IPS-18a (cell line): ENCODE measurements around the gene UBTD1.

Experiments
- H3K27ac ChIP-seq: one replicate; pipeline ENCODE4 v1.5.1; 2013; ENCODE audit warnings: low read length
- H3K27me3 ChIP-seq: one replicate; pipeline ENCODE4 v1.6.1; 2013; ENCODE audit warnings: mild to moderate bottlenecking, low read length; ENCODE audit not compliant: control insufficient read depth, insufficient read depth
- H3K36me3 ChIP-seq: one replicate; pipeline ENCODE4 v1.6.1; 2013; ENCODE audit warnings: low read depth, low read length; ENCODE audit not compliant: control insufficient read depth
- H3K4me1 ChIP-seq: one replicate; pipeline ENCODE4 v1.6.1; 2013; ENCODE audit warnings: low read depth, low read length; ENCODE audit not compliant: control insufficient read depth
- H3K4me3 ChIP-seq: one replicate; pipeline ENCODE4 v1.5.1; 2013; ENCODE audit warnings: low read length
- H3K9ac ChIP-seq: one replicate; pipeline ENCODE4 v1.6.1; 2013; ENCODE audit warnings: mild to moderate bottlenecking, low read length, moderate library complexity
- H3K9me3 ChIP-seq: one replicate; pipeline ENCODE4 v1.6.1; 2013; ENCODE audit warnings: low read depth, low read length; ENCODE audit not compliant: control insufficient read depth

Gene UBTD1, protein sequence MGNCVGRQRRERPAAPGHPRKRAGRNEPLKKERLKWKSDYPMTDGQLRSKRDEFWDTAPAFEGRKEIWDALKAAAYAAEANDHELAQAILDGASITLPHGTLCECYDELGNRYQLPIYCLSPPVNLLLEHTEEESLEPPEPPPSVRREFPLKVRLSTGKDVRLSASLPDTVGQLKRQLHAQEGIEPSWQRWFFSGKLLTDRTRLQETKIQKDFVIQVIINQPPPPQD

DNA sequence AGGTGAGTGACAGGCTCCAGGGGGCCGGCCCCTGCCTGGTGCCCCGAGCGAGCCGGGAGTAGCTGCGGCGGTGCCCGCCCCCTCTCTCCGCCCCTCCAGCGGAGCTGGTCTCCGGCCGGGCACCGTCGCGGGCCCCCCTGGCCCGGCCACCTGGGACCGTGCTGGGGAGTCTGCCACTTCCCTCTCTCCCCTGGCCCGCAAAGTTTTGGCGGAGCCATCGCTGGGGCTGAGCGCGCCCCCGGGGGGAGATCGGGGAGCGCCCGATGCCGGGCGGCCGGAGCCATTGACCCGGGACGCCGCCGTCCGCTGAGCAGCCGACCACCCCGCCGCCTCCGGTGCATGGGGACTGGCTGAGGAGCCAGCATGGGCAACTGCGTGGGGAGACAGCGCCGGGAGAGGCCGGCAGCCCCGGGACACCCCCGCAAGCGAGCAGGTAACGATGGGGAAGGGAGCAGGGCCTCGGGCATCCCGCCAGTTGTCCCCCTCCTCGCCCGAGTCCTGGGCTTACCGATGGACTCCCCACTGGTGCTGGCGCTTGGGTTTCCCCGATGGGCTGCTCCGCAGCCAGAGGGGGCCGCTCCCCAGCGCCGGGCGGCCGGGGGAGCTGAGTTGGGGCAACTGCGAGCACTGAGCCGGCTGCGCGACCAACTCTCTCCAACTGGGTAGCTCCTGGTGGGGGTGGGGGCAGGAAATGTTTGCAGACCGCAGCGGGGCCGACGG is at the start of gene UBTD1:
TSS of gene UBTD1 (plus strand) at position 84 of the 720 bp plus-strand sequence. CDS start at position 364, 280 bp downstream.
- no peaks in the 10 kb centered on the region for H3K36me3 ChIP-seq
- H3K27me3 ChIP-seq, result peaks cover 27% of the 10 kb centered on the region
- H3K9me3 ChIP-seq, result no peaks in the 10 kb centered on the region
- peak within 1 kb of the TSS; percentile 63 for H3K27ac ChIP-seq
- peaks cover 18% of the 10 kb centered on the region for H3K4me1 ChIP-seq
- peak within 1 kb of the TSS; percentile 88 for H3K9ac ChIP-seq
- peak within 1 kb of the TSS; percentile 97 for H3K4me3 ChIP-seq

DNA sequence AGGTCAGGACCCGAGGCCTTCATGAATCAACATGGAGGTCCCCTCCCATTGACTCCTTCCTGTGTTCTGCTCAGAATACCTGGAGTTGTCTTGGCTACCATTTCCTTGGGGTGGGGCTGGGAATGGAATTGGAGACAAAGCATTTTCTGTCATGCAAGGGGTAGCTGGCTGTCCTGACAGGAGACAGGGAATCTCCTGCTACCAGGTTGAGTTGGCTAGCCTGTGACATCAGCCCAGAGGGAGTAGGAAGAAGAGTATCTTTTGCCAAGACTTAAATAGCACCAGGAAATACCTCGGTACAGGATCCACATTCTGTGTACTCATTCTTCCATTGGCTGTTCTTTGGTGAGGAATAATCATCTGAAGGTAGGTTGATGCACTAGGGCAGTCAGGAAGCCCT is 47.9 kb upstream of the UBTD1 start:
- Histone ChIP-seq H3K27me3 (no peaks in the 10 kb centered on the region), H3K27ac (no peak overlapping the region), H3K4me1 (no peaks in the 10 kb centered on the region), H3K9ac (no peak overlapping the region), H3K36me3 (peaks cover 37% of the 10 kb centered on the region), H3K9me3 (no peaks in the 10 kb centered on the region), H3K4me3 (no peak overlapping the region)

DNA sequence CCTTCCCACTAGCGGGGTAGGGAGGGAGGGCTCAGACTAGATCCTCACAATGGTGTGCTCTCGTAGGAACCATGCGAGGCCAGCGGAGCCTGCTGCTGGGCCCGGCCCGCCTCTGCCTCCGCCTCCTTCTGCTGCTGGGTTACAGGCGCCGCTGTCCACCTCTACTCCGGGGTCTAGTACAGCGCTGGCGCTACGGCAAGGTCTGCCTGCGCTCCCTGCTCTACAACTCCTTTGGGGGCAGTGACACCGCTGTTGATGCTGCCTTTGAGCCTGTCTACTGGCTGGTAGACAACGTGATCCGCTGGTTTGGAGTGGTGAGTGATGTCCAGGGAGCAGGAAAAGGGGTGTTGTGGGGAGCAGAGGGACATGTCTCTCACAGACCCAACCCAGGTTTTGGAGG is 47.1 kb upstream of the UBTD1 start:
- H3K9ac ChIP-seq, result no peak overlapping the region
- H3K9me3 ChIP-seq, result no peaks in the 10 kb centered on the region
- no peak overlapping the region for H3K27ac ChIP-seq
- H3K4me1 ChIP-seq, result no peaks in the 10 kb centered on the region
- H3K27me3 ChIP-seq, result no peaks in the 10 kb centered on the region
- H3K36me3 ChIP-seq, result peaks cover 45% of the 10 kb centered on the region
- H3K4me3 ChIP-seq, result no peak overlapping the region

DNA sequence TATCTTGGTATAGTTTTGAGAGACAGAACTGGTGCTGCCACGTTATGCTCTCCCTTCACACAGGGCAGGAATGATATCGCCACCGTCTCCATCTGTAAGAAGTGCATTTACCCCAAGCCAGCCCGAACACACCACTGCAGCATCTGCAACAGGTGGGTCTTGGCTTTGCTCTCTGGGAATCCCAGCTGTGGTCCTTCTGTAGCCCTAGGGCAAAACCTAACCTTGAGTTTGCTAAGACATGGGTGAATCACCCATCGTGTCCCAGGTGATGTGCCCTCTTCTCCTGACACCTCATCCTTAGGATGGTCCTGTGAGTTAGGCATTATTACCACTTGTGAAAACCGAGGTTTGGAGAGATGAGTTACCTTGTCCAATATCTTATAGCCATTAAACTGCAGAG is 46.4 kb upstream of the UBTD1 start:
- no peaks in the 10 kb centered on the region for H3K27me3 ChIP-seq
- no peak overlapping the region for H3K27ac ChIP-seq
- H3K4me3 ChIP-seq, result no peak overlapping the region
- H3K9me3 ChIP-seq, result no peaks in the 10 kb centered on the region
- peaks cover 52% of the 10 kb centered on the region for H3K36me3 ChIP-seq
- H3K9ac ChIP-seq, result no peak overlapping the region
- no peaks in the 10 kb centered on the region for H3K4me1 ChIP-seq

DNA sequence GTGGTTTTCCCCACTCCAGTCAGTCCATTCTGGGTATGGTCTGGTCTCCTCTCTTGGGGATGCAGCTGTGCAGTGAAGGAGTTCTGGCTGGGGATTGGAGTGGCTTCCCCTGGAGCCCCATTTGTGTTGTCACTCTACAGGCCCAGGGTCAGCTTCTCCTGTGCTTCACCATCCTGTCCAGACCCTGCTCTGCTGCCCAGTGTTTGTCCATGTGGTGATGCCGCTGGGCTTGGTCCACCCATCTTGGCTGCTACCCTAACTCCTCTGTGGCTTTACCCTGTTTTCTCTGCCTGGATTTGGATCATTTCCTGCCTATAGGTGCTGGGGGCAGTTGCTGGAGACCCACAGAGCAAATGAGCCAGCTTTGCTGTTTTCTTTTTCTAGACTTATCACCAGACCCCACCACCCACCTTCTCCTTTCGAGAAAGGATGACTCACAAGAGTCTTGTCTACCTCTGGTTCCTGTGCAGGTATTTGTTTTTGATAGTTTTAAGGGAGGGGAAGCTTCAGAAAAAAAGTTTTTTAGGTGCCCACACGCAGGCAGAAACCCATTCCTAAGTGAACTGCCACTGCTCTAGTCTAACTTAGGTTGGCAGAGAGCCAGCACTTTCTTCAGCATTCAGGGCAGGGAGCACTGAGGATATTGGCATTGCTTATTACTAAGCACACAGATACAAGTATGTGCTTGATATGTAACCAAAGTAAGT is 44.2 kb upstream of the UBTD1 start:
- Histone ChIP-seq H3K9ac (no peak overlapping the region), H3K27me3 (no peaks in the 10 kb centered on the region), H3K9me3 (no peaks in the 10 kb centered on the region), H3K36me3 (peaks cover 68% of the 10 kb centered on the region), H3K27ac (no peak overlapping the region), H3K4me1 (no peaks in the 10 kb centered on the region), H3K4me3 (no peak overlapping the region)

DNA sequence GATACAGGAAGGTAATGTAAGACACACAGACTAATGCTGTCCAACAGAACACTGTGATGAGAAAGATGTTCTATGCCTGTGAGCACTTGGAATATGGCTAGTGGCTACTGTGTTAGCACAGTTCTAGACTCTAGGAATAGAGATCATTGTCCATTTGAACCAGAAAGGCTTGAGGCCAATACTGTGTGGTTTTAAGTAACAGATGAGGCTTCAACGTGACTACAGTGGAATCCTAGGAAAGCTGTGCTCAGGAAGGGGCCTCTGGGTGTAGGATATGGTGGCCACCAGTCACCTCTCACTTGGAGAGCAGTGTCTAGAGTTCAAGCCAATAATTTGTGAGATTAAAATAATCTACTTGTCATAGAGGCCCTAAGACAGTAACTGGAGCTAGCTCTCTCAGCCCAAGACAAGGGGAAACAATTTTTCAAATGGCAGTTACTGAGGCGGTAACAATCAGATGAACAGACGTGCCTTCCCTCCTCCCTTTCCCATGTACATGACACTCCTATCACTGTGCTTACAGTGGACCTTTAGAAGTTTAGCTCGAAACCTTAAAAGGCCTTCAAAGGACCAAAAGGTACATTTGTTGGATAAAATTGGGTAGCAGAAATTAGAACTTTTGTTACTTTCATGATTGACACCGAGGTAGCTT is 42.6 kb upstream of the UBTD1 start:
- Histone ChIP-seq H3K4me3 (no peak overlapping the region), H3K9me3 (no peaks in the 10 kb centered on the region), H3K27ac (no peak overlapping the region), H3K27me3 (no peaks in the 10 kb centered on the region), H3K4me1 (no peaks in the 10 kb centered on the region), H3K36me3 (peaks cover 83% of the 10 kb centered on the region), H3K9ac (no peak overlapping the region)

DNA sequence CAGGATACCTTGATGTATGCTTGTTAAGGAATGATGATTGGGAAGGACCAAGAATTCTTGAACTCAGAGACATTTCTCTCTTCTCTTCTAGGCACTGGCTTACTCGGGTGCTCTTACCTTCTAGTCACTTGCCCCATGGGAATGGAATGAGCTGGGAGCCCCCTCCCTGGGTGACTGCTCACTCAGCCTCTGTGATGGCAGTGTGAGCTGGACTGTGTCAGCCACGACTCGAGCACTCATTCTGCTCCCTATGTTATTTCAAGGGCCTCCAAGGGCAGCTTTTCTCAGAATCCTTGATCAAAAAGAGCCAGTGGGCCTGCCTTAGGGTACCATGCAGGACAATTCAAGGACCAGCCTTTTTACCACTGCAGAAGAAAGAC is 42.0 kb upstream of the UBTD1 start:
- Histone ChIP-seq H3K4me1 (no peaks in the 10 kb centered on the region), H3K36me3 (peaks cover 86% of the 10 kb centered on the region)

DNA sequence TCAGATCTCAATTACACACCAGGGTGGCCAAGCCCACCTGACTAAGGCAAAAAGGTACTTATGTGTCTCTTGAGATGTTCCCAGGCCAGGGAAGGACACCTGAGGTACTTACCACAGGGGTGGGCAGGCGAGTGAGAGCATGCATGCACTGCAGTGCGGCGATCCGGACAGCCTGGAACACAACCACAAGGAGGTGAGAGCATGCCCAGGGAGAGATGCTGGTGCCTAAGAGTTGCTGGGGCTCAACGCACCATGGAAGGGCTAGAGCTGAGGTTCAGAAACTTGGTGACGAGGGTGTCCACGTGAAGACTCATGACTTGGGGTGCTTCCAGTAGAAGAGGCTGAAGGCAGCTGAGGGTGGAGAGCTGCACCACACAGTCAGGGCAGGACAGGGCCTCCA is 39.6 kb upstream of the UBTD1 start:
- no peak overlapping the region for H3K9ac ChIP-seq
- no peaks in the 10 kb centered on the region for H3K4me1 ChIP-seq
- H3K9me3 ChIP-seq, result no peaks in the 10 kb centered on the region
- H3K27ac ChIP-seq, result no peak overlapping the region
- no peaks in the 10 kb centered on the region for H3K27me3 ChIP-seq
- H3K36me3 ChIP-seq, result peaks cover 87% of the 10 kb centered on the region
- no peak overlapping the region for H3K4me3 ChIP-seq

More for the DNA sequence above, 42.0 kb upstream of the UBTD1 start:
- Histone ChIP-seq H3K9me3 (no peaks in the 10 kb centered on the region), H3K9ac (no peak overlapping the region), H3K27me3 (no peaks in the 10 kb centered on the region), H3K27ac (no peak overlapping the region), H3K4me3 (no peak overlapping the region)

DNA sequence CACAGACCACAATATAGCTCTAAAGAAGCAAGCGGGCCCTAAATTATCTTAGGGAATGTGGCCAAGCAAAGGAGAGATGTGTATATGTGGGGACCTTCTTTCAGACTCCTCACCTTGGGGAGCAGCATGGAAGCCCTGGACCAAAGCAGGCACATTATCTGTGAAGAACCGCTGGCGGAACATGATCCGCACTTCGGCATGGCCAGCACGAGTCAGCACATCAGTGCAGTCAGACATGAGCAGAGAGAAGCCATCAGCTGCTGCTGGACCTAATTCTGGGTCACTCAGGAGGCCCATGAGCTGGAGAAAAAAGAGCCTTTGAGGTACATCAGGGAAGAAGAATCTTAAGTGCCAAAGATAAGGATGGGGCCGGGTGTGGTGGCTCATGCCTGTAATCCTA is 38.8 kb upstream of the UBTD1 start:
- H3K4me3 ChIP-seq, result no peak overlapping the region
- H3K27me3 ChIP-seq, result no peaks in the 10 kb centered on the region
- H3K4me1 ChIP-seq, result no peaks in the 10 kb centered on the region
- no peaks in the 10 kb centered on the region for H3K9me3 ChIP-seq
- H3K27ac ChIP-seq, result no peak overlapping the region
- H3K36me3 ChIP-seq, result peaks cover 85% of the 10 kb centered on the region
- H3K9ac ChIP-seq, result no peak overlapping the region

DNA sequence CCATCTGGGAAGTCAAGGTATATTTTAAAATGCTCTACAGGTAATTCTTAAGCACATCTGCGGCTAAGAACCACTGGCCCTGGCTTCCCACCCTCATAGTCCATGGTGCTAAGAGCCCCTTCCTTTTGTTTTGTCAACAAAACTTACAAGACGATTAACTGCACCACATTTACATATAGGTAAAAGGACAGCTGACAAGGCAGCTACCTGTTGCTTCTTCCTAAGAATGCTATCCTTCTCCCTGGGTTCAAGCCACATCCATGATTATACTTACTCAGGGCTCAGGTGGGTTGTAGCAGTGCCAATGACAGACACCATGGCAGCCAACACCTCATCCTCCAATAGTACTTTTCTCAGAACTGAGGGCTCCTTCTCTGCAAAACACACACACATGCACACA is 36.4 kb upstream of the UBTD1 start:
- H3K4me3 ChIP-seq, result no peak overlapping the region
- no peaks in the 10 kb centered on the region for H3K9me3 ChIP-seq
- no peaks in the 10 kb centered on the region for H3K4me1 ChIP-seq
- no peak overlapping the region for H3K9ac ChIP-seq
- H3K27ac ChIP-seq, result no peak overlapping the region
- no peaks in the 10 kb centered on the region for H3K27me3 ChIP-seq
- H3K36me3 ChIP-seq, result peaks cover 80% of the 10 kb centered on the region

DNA sequence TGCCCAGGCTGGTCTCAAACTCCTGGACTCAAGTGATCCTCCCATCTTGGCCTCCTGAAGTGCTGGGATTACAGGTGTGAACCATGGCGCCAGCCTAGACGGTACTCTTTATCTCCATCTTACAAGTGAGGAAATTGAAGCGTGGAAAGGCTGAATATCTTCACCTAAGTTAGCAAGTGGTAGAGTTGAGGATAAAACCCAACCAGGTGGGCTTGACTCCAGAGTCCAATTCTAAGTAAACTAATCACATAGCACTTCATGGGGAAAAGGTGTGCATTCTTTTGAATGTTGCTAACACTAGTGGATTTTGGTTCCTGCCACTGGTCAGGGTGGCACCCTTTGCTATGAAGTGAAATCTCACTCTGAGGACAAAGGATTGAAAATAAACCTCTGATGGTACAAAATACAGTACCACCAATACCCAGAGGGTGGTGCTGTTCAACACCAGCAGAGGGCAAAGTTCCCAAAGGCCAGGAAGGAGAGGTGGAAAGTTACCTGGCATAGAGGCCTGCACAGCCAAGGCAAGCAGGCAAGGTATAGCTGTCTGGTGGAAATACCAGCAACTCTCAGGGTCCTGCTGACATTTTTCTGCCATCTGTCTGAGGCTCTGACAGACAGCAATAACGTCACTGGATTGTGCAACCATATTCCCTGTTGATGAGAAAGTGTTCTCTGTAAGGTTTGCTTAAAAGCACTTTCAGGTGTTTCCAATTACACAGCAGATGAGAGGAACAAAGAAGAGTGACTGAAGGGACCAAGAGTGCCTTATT is 35.2 kb upstream of the UBTD1 start:
- no peak overlapping the region for H3K4me3 ChIP-seq
- no peak overlapping the region for H3K9ac ChIP-seq
- no peaks in the 10 kb centered on the region for H3K4me1 ChIP-seq
- no peaks in the 10 kb centered on the region for H3K9me3 ChIP-seq
- H3K27me3 ChIP-seq, result no peaks in the 10 kb centered on the region
- no peak overlapping the region for H3K27ac ChIP-seq
- peaks cover 84% of the 10 kb centered on the region for H3K36me3 ChIP-seq
